HG02610 (cell line): ENCODE measurements around the gene IGFLR1.

ENCODE experiments used
- ATAC-seq: cut with Tn5 transposase; IDR thresholded peaks from one replicate; pipeline ENCODE4 v1.9.1; 2021; ENCODE audit warnings: mild to moderate bottlenecking, moderate library complexity; ENCODE audit not compliant: unreplicated experiment

Gene IGFLR1

GRCh38 chr19:35739275-35740107 lies 2.8 kb downstream of the IGFLR1 start:
- no peak for ATAC-seq

DNA sequence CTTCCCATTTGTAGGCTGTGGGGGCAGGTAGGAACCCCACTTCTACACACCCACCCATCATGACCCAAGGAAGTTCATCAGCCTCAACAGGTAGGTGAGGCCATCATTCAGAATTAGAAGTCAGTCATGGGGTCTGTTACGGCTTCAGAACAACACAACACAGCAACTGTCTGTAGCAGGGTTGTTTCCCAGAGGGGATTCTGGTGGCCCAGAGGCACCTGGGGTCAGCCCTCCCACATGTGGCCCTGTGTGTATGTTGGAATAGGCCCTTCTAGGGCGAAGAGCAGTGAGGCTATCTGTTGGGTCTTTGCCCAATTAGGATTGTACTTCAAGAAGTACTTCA lies 3.4 kb downstream of the IGFLR1 start:
- ATAC-seq: no peak

DNA sequence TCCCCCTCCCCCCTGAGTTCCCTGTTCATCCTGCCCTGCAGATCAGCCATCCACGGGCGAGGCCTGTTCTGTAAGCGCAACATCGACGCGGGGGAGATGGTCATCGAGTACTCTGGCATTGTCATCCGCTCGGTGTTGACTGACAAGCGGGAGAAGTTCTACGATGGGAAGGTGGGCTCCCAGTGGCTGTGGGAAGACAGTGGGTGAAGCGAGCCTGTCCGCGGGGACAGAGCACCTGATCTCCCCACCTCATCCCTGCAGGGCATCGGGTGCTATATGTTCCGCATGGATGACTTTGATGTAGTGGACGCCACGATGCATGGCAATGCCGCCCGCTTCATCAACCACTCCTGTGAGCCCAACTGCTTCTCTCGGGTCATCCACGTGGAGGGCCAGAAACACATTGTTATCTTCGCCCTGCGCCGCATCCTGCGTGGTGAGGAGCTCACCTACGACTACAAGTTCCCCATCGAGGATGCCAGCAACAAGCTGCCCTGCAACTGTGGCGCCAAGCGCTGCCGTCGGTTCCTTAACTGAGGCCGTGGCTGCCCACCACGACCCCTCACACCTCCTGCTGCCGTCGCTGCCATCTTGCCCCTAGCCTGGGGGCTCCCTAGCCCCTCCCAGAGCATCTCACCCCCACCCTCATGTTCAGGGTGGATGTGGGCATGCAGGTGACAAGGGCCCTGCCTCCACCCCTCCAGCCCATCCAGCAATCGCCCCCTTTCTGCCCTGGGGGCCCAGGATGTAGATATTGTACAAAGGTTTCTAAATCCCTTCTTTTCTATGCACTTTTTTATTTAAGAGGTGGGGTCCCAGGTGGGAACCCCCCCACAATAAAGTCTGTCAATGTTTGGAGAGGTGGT lies 4.0 kb downstream of the IGFLR1 start:
- ATAC-seq: no peak

- no peak for ATAC-seq
Measured at GRCh38 chr19:35736913-35737886, 5.1 kb downstream of the IGFLR1 start.

DNA sequence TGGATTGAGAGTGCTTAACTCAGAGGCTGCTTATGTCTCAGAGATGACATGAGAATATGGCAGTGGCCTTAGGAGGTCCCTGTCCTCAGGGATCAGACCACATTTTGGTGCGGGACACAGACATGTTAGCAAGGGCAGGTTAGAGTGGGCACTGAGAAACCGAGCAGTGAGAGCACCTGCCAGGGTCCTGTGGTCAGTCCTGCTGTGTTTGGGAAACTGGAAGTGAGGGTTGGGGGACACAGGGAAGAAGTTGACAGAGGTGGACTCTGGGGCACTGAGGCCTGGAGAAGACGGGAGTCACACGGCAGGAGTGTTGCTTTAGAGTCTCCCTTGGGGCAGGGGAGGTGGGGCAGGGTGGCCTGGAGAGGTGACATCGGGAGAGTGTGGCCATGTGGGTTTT lies 7.4 kb downstream of the IGFLR1 start:
- no peak for ATAC-seq

DNA sequence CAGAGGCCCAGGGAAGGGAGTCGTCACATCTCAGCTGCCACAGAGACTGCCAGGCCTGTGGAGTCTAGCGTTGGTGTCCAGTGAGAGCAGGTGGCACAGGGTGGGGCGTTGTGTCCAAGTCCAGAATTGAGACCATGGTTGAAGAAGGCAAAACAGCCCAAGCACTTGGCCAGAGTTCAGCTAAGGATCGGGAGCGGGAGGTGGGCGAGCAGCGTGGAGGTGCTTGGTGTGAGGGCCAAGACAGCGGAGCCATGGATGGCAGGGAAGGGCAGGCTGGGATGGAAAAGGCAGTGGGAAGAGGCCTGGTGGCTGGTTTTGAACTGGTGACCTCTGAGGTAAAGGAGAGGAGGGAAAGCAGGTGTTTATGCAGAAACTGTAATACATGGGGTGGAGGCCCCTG lies 8.0 kb downstream of the IGFLR1 start:
- no peak for ATAC-seq

- no peak for ATAC-seq
Measured at GRCh38 chr19:35733180-35734125, 8.8 kb downstream of the IGFLR1 start.

- ATAC-seq: no peak
Measured at GRCh38 chr19:35732540-35733179, 9.6 kb downstream of the IGFLR1 start.

DNA sequence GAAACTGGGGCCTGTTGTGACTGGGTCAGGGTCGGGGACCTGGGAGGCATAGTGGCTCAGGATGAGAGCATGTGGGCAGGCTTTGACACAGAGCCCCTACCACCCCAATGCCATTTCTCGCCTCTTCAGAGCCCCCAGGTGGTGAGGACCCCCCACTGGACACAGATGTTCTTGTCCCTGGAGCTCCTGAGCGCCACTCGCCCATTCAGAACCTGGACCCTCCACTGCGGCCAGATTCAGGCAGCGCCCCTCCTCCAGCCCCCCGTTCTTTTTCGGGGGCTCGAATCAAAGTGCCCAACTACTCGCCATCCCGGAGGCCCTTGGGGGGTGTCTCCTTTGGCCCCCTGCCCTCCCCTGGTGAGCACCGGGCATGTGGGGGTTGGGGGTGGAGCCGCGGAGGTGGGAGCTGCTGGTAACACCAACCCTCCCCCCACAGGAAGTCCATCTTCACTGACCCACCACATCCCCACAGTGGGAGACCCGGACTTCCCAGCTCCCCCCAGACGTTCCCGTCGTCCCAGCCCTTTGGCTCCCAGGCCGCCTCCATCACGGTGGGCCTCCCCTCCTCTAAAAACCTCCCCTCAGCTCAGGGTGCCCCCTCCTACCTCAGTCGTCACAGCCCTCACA lies 10.4 kb downstream of the IGFLR1 start:
- ATAC-seq: no peak

DNA sequence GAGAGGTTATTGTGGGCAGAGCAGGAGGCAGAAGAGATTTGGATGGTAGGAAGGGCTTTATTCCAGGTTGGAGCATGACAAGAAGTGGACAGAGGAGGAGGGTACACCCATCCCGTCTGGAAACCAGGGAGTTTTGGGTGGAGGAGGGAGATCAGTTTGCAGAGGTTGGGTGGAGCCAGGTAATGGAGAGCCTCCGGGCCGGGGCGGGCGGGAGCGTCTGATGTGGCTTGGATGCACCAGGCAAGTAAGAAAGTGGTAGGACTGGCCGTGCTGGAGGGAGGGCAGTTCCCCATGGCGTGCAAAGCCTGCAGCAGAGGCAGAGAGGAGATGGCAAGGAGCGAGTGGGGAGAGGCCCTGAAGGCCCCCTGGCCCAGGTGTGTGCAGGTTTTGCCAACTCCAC lies 10.9 kb downstream of the IGFLR1 start:
- no peak for ATAC-seq

GRCh38 chr19:35730326-35730725 lies 11.9 kb downstream of the IGFLR1 start:
- ATAC-seq: no peak

DNA sequence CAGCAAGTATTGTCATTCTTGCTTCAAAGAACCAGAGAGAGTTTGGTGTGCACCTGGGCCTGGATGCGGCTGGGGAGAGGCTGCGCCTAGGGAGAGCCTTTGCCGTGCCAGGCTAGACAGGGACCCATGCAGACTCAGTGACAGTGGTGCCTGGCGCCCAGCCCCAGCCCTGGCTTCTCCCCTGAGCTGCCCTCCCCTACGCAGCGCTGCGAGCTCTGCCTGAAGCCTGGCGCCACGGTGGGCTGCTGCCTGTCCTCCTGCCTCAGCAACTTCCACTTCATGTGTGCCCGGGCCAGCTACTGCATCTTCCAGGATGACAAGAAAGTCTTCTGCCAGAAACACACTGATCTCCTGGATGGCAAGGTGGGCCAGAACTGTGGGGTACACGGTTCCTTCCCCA lies 12.5 kb downstream of the IGFLR1 start:
- ATAC-seq: no peak

GRCh38 chr19:35729021-35729420 lies 13.2 kb downstream of the IGFLR1 start:
- no peak for ATAC-seq

DNA sequence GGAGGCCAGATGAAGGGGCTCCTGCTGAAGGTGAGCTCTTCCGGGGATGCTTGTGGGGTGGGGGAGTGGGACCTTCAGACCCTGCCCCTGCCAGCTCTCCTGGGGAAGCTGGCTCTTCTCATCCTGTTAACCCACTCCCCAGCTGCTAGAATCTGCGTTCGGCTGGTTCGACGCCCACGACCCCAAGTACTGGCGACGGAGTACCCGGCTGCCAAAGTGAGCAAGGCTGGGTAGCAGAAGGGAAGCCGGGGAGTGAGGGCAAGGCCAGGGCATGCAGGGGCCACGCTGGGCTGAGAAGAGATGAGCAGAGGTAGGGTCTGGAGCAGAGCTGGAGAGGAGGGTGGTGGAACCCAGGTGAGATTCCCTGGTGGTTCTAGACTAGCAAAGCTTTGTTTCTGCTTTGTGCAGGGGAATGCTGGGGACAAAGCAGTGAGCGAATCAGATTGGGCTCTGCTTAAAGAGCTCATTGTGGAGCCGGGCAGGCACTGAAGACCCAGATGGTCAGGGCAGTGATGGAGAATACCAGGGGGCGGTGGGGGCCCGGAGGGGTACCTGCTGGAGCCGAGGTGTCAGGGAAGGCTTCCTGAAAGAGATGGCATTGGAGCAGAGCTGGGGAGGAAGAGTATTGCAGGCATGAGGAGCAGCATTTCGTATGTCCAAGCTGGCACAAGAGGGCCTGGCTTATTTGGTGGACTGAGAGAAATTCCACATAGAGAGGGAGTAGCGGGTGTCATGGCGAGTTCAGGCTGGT lies 14.1 kb downstream of the IGFLR1 start:
- no peak for ATAC-seq

DNA sequence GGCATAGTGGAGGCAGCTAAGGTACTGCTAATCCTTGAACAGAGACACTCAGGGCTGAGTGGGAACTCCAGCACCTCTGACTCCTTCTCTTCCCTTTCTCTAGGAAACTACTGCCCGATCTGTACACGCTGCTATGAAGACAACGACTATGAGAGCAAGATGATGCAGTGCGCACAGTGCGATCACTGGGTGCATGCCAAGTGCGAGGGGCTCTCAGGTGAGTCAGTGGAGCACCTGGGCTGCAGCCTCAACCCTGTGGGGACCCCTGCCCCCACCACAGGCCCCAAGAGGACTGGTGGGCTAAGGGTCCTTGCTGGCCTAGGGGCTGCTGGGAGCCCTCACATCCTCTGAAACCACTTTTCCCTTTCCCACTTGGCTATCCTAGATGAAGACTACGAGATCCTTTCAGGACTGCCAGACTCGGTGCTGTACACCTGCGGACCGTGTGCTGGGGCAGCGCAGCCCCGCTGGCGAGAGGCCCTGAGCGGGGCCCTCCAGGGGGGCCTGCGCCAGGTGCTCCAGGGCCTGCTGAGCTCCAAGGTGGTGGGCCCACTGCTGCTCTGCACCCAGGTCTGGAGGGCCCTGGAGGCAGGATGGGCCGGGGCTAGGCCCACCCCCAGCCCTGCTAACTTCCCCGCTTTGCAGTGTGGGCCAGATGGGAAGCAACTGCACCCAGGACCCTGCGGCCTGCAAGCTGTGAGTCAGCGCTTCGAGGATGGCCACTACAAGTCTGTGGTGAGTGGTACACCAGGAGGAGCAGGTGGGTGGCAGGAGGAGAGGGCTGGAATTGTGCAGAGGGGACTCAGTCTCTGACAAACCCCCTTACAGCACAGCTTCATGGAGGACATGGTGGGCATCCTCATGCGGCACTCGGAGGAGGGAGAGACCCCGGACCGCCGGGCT lies 14.9 kb downstream of the IGFLR1 start:
- ATAC-seq: no peak

- no peak for ATAC-seq
Measured at GRCh38 chr19:35725216-35725861, 16.9 kb downstream of the IGFLR1 start.

DNA sequence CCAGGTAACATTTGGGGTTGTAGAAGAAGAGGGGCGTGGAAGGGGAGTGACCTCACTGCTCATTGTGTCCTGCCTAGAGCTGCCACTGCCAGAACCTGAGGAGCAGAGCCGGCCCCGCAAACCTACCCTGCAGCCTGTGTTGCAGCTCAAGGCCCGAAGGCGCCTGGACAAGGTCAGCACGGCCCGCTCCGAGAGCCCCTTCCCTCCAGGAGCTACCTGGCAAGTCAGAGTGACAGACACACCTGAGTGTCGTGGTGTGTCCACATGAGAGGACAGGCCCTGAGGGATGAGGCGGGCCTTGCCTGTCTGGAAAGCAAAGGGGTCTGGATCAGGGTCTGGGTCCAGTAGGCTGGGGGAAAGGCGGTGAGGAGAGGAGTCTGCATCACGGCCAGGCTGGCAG lies 17.7 kb downstream of the IGFLR1 start:
- no peak for ATAC-seq
